GM18909 (cell line): ENCODE results near the gene CD72.
"Not testable (repeated sequence)": the region's sequence is repeated elsewhere in the genome, so short reads cannot be mapped to it uniquely, and the experiment has no call there.

ENCODE experiments used
- ATAC-seq: cut with Tn5 transposase; IDR thresholded peaks from one replicate; pipeline ENCODE4 v1.9.1; 2021; ENCODE audit warnings: mild to moderate bottlenecking; ENCODE audit not compliant: unreplicated experiment, poor library complexity

The CD72 gene

GRCh38 chr9:35598866-35599590, 19.2 kb downstream of the CD72 start:
- ATAC-seq = no peak

GRCh38 chr9:35596907-35597306, 21.3 kb downstream of the CD72 start:
- not testable (repeated sequence) for ATAC-seq

DNA sequence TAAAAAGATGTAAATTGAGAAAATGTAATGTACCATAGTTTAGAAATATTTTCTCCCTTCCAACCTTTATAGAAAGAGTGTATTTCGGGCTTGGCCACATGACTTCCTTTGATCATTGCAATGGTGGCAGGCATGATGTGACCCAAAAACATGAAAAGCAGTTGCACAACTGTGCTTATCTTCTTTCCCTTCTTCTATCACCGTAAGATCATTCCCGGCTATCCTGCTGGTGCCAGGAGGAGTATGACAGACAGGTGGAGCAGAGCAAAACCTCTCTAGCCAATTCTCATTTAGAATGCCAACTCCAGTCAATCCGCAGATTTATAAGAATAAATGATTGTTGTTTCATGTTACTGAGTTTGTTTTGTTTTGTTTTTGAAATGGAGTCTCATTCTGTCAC, 23.7 kb downstream of the CD72 start:
- ATAC-seq = no peak

DNA sequence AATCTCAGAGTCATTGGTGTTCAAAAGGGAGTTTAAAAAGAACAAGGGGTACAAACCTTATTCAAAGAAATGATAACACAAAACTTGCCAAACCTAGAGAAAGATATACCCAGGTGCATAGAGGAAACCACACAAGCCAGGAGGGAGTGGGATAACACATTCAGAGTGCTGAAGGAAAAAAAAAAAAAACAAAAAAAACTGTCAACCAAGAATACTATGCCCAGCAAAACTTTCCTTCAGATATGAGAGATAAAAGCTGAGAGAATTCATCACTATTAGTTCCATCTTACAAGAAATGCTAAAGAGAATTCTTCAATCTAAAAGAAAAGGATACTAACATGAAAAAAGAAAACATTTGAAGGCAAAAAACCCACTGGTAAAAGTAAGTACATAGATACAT, 24.6 kb downstream of the CD72 start:
- ATAC-seq = no peak

GRCh38 chr9:35588506-35588905, 29.7 kb downstream of the CD72 start:
- not testable (repeated sequence) for ATAC-seq

- not testable (repeated sequence) for ATAC-seq
Measured at GRCh38 chr9:35584681-35585080, 33.5 kb downstream of the CD72 start.

- ATAC-seq = not testable (repeated sequence)
Measured at GRCh38 chr9:35583521-35583920, 34.7 kb downstream of the CD72 start.

- ATAC-seq = not testable (repeated sequence)
Measured at GRCh38 chr9:35579659-35580227, 38.5 kb downstream of the CD72 start.

- no peak for ATAC-seq
Measured at GRCh38 chr9:35579130-35579529, 39.1 kb downstream of the CD72 start.

- ATAC-seq = no peak
Measured at GRCh38 chr9:35577486-35577885, 40.7 kb downstream of the CD72 start.

DNA sequence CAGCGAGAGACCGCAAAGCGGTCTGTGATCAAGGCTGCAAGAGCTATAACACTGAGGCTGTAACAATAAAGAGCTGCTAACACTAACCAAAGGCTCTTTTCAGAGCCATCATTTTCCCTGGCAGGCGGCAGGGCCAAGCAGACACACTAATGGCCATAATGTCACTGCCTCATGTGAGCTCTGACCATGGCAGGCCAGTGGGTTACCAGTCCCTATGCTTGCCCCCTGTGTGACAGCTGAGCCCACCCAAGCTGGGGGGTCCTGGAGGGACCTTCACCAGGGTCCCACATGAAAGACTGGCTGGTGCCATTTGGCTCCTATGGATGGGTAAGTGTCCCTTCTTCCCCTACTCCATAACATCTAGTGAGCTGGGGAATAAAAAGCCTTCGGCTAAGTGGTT, 42.7 kb downstream of the CD72 start:
- no peak for ATAC-seq

DNA sequence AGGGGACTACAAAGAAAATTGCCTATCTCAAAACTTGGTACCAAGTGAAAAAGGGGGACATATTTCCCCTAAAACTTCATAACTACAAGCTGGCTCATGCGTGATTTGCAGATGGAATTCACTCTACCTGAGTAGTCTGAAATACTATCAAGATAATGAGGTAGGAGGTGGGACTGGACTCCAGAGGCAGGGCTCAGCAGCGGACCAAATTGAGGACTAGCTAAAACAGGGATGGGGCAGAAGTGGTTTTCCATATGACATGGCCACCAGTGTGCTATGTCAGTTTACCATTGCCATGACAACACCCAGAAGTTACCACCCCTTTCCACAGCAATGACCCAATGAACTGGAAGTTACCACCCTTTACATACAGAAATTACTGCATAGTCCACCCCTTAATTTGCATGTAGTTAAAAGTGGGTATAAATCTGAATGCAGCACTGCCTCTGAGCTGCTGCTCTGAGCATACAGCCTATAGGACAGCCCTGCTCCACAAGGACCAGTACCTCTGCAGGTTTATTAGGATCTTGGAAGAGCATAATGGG, 43.6 kb downstream of the CD72 start:
- ATAC-seq = no peak

GRCh38 chr9:35570709-35571504, 47.3 kb downstream of the CD72 start:
- ATAC-seq = no peak

GRCh38 chr9:35569206-35569605, 49.0 kb downstream of the CD72 start:
- ATAC-seq = no peak

DNA sequence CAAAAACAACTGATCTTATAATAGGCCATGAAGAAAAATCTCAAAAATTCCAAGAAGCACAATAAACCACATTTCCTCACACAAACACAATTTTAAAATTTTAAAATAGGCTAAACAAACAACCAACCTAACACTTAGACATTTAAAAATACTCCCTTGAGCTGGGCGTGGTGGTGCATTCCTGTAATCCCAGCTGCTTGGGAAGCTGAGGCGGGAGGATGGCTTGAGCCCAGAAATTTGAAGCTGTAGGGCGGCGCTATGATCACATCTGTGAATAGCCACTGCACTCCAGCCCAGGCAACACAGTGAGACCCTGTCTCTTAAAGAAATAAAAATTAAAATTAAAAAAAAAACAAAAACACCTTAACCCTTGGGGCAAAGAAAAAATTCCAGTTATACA, 50.0 kb downstream of the CD72 start:
- no peak for ATAC-seq

DNA sequence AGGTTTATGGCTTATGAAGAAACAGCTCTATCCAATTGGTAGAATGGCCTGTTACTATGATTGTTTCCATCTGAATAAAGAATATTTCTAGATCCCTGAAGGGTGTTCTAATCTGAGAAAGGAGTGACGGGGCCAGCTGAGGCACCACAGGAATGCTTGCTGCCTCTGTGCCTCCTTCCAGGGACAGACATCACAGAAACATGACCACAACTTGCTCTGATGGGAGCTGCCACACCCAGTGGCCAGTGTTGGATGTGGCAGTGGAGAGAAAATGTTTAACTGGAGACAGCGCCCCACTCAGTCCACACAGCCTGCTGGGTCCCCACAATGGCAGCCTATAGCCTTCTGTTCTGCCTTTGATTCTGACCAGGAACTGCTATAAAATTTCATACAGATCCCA, 51.8 kb downstream of the CD72 start:
- ATAC-seq = no peak

DNA sequence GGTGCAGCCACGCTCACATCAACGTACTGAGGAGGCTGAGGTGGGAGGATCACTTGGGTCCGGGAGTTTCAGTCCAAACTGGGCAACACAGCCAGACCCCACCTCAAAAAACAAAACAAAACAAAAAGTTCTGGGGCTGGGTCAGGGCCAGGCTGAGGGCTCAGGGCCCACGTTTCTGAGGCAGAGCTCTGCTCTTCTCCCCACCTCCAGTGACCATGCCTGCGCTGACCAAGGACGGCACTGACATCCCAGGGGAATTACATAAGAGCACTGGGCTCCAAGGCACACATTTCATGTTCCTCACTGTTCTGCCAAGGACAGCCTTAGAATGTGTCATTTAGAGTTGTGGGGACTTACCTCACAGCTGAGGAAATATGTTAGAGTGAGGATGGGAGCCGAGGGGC, 53.6 kb downstream of the CD72 start:
- ATAC-seq = no peak

DNA sequence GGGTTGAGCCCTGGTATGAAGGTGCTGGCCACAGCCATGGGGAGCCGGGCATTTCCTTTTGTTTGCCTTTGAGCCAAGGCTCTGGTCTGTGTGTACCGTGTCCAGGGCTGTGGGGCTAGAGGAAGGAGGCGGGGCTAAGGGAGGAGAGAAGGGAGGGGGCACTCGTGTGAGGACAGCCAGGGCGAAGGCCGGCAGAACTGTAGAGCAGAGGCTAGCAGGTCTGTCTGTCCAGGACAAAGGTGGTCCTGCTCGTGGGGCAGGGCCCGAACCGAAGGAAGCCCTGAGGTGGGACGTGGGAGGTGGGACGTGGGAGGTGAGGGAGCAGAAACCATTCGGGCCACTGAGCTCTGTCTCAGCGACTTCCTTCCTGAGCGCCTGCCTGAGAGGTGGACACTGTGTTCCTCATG, 54.4 kb downstream of the CD72 start:
- no peak for ATAC-seq

GRCh38 chr9:35562895-35563780, 55.1 kb downstream of the CD72 start:
- ATAC-seq = no peak
